Activated naive CD4-positive, alpha-beta T cell treated with anti-CD3 and anti-CD28 coated beads for 36 hours (primary cell): Measurements from ENCODE around the gene SND1. TPM values are rescaled to one million over a fixed set of nuclear protein-coding genes. Genes with fewer than 3 reads are reported as not detected.

ENCODE experiments used
- CTCF ChIA-PET: fragments of 350-600 bp; sonication (Branson Sonifier 250); formaldehyde crosslinking; loops from one replicate; lab custom pipeline; 2021; ENCODE audit warnings: antibody characterized with exemption; lab: Charles Lee
- DNase-seq: peaks from one replicate; pipeline ENCODE4 v3.0.0-alpha.2; 2020
- H3K27ac Mint-ChIP-seq: one replicate; pipeline ENCODE4 v1.8.0; 2021; ENCODE audit warnings: mild to moderate bottlenecking, mixed read lengths
- H3K27me3 Mint-ChIP-seq: one replicate; pipeline ENCODE4 v1.8.0; 2021; ENCODE audit warnings: low read depth, mixed read lengths
- H3K36me3 Mint-ChIP-seq: one replicate; pipeline ENCODE4 v1.8.0; 2021; ENCODE audit warnings: low read depth, mixed read lengths
- H3K4me1 Mint-ChIP-seq: one replicate; pipeline ENCODE4 v1.8.0; 2021; ENCODE audit warnings: low read depth, mixed read lengths
- H3K4me3 Mint-ChIP-seq: one replicate; pipeline ENCODE4 v1.8.0; 2021; ENCODE audit warnings: mild to moderate bottlenecking, moderate library complexity, mixed read lengths
- H3K9me3 Mint-ChIP-seq: one replicate; pipeline ENCODE4 v1.8.0; 2021; ENCODE audit warnings: mixed read lengths
- intact Hi-C: fragments of 100-400 bp; cut with micrococcal nuclease; formaldehyde crosslinking; loops from one replicate; pipeline ENCODE4 v1.15.1; 2023
- total RNA-seq, 2 experiments: library from RNA; stranded (reverse); gene quantifications; one replicate each; pipeline ENCODE4 v1.2.3, GENCODE V29; 2021

Gene SND1
- total RNA-seq, 2 experiments from 2014 or later, result 184 to 211 TPM

GRCh38 chr7:127745445-127745844 is 93.5 kb downstream of the SND1 start:
- H3K9me3 Mint-ChIP-seq, result no peaks in the 10 kb centered on the region
- H3K27me3 Mint-ChIP-seq, result no peaks in the 10 kb centered on the region
- H3K4me1 Mint-ChIP-seq, result peaks cover 51% of the 10 kb centered on the region
- H3K27ac Mint-ChIP-seq, result peak overlapping the region; percentile 19
- H3K36me3 Mint-ChIP-seq, result peaks cover 32% of the 10 kb centered on the region
- intact Hi-C loops, result loop anchor here (1.0 to 10.0 kb wide), 6 partner anchors 95 to 371 kb away; no protein-coding TSS in a partner anchor
- CTCF ChIA-PET, result no interaction called here
- H3K4me3 Mint-ChIP-seq, result no peak overlapping the region
- DNase-seq, result peak; percentile 27

DNA sequence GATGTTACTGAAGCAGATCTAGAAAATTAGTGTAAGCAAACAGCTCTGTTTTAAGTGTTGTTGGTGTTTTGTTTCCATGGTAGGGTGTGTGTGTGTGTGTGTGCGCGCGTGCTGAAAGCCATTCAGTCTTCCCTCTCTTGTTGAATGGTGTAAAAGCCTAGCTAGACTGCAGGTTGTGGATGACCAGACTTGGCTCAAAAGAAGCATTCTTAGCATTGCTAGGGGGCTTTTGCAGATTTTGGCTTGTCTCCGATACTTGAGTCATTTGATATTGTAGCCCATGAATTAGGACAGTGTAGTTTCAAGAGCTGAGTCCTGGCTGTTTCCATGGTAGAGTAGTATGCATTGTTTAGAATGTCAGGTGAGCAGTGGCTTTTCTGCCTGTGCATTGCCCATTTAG is 99.1 kb downstream of the SND1 start:
- peaks cover 47% of the 10 kb centered on the region for H3K4me1 Mint-ChIP-seq
- H3K27ac Mint-ChIP-seq, result no peak overlapping the region
- H3K36me3 Mint-ChIP-seq, result peaks cover 27% of the 10 kb centered on the region
- CTCF ChIA-PET, result interaction anchor here (0.9 kb wide), 1 partner anchor 9 kb away, joined by 3 read pairs; no protein-coding TSS in a partner anchor
- DNase-seq, result no peak
- H3K9me3 Mint-ChIP-seq, result no peaks in the 10 kb centered on the region
- intact Hi-C loops, result no loop called here
- no peak overlapping the region for H3K4me3 Mint-ChIP-seq
- H3K27me3 Mint-ChIP-seq, result no peaks in the 10 kb centered on the region

DNA sequence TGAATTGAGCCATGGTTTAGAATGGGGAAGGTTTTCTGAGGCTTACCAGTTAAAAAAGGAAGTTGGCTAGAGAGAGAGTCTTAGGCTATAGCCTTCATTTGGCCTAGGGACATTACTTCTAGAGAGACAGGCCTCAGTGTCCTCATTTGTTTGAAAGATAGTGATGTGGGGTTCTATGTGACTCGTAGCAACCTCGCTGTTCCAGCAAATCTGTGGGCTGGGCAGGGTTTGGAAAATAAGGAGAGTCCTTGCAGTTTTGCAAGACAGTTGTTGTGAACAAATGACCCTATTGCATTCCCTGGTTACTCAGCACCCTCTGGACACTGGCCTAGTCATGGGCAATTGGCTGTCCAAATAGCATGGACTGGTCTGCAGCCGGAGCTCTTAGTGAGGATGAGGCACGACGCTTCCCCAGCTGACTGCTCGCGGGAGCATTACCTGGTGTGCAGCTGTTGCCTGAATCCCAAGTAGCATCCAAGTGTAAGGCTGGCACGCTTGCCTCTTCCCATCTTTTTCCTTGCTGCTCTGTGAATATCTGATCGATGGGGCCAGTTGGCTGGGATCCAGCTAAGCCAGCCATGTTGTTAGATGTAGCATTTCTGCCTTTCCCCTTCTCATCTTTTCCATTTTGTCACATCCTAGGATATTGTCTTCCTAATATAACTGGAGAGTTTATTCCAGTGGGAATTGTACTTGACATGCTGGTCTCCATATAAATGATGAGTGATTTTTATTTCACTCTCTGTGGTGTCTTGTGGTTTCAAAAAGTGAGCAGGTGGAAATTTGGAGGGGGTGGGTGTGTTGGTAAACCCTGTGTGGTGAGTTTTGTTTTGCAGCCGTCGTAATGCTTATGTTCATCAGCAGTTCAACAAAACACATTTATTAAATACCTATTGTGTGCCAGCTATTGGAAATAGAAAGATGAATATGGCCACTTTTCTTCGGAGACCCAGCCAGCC is 99.8 kb downstream of the SND1 start:
- intact Hi-C loops, result no loop called here
- peaks cover 29% of the 10 kb centered on the region for H3K36me3 Mint-ChIP-seq
- H3K4me1 Mint-ChIP-seq, result peaks cover 48% of the 10 kb centered on the region
- DNase-seq, result no peak
- H3K27ac Mint-ChIP-seq, result no peak overlapping the region
- CTCF ChIA-PET, result interaction anchor here (0.9 kb wide), 1 partner anchor 10 kb away, joined by 3 read pairs; no protein-coding TSS in a partner anchor
- no peak overlapping the region for H3K4me3 Mint-ChIP-seq
- H3K9me3 Mint-ChIP-seq, result no peaks in the 10 kb centered on the region
- no peaks in the 10 kb centered on the region for H3K27me3 Mint-ChIP-seq

- CTCF ChIA-PET, result no interaction called here
- Mint-ChIP-seq H3K4me1 (peaks cover 43% of the 10 kb centered on the region), H3K27me3 (no peaks in the 10 kb centered on the region), H3K9me3 (no peaks in the 10 kb centered on the region), H3K36me3 (peaks cover 24% of the 10 kb centered on the region), H3K4me3 (no peak overlapping the region), H3K27ac (no peak overlapping the region)
- DNase-seq, result no peak
- intact Hi-C loops, result no loop called here
Observed at GRCh38 chr7:127752829-127753228, 100.8 kb downstream of the SND1 start.

GRCh38 chr7:127754457-127754856 is 102.5 kb downstream of the SND1 start:
- intact Hi-C loops, result no loop called here
- Mint-ChIP-seq H3K4me1 (peaks cover 32% of the 10 kb centered on the region), H3K36me3 (peaks cover 14% of the 10 kb centered on the region), H3K4me3 (no peak overlapping the region), H3K9me3 (no peaks in the 10 kb centered on the region), H3K27ac (no peak overlapping the region), H3K27me3 (no peaks in the 10 kb centered on the region)
- DNase-seq, result no peak
- CTCF ChIA-PET, result no interaction called here

- CTCF ChIA-PET, result interaction anchor here (0.5 to 1.4 kb wide), 5 partner anchors 22 to 274 kb away, joined by 3 read pairs; no protein-coding TSS in a partner anchor
- peaks cover 38% of the 10 kb centered on the region for H3K4me1 Mint-ChIP-seq
- H3K36me3 Mint-ChIP-seq, result peaks cover 14% of the 10 kb centered on the region
Observed at GRCh38 chr7:127755521-127755920, 103.5 kb downstream of the SND1 start.

DNA sequence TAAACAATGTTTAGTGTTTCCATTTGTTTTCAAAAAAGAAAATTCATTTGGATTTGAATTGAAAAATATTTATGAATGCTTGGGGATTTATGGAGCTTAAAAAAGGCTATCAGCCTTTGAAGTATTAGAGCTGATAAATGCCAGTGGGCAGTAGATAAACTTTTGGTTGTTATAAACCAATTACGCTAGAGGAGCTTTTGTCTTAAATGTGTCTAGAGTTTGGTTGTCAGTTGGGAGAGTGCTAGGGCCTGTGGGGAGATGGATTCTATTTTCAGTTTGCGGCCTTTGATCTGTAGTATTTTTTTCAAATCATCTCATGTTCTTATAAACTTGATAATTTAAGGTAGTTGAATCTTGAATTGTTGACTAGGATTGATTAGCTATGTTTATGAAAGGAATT is 104.0 kb downstream of the SND1 start:
- no peak overlapping the region for H3K4me3 Mint-ChIP-seq
- peaks cover 12% of the 10 kb centered on the region for H3K36me3 Mint-ChIP-seq
- CTCF ChIA-PET, result interaction anchor here (0.5 to 1.4 kb wide), 6 partner anchors 17 to 275 kb away, joined by 3 read pairs; no protein-coding TSS in a partner anchor
- no peaks in the 10 kb centered on the region for H3K9me3 Mint-ChIP-seq
- peaks cover 36% of the 10 kb centered on the region for H3K4me1 Mint-ChIP-seq
- intact Hi-C loops, result no loop called here
- no peak for DNase-seq
- H3K27ac Mint-ChIP-seq, result no peak overlapping the region
- H3K27me3 Mint-ChIP-seq, result no peaks in the 10 kb centered on the region

More at GRCh38 chr7:127755521-127755920, 103.5 kb downstream of the SND1 start:
- Mint-ChIP-seq H3K9me3 (no peaks in the 10 kb centered on the region), H3K27me3 (no peaks in the 10 kb centered on the region), H3K27ac (no peak overlapping the region), H3K4me3 (no peak overlapping the region)
- DNase-seq, result no peak
- intact Hi-C loops, result no loop called here

DNA sequence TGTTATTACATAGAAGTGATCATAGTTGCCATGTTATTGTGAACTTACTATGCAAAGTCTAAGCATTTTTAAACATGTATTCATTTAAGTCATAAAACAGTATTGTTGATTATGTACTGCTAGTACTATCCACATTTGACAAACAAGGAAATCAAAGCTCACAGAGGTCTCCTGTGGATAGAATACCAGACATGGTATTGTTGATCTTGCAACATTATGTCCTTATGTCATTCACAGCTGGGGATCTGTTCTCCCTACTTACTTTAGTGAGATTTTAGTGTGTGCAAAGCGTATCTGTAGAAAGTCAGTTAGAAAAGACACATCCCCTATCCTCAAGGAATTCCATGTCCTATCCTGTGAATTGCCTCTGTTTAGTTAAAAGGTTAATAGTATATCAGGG is 106.1 kb downstream of the SND1 start:
- no peaks in the 10 kb centered on the region for H3K27me3 Mint-ChIP-seq
- H3K9me3 Mint-ChIP-seq, result no peaks in the 10 kb centered on the region
- H3K4me3 Mint-ChIP-seq, result no peak overlapping the region
- no peak overlapping the region for H3K27ac Mint-ChIP-seq
- DNase-seq, result no peak
- intact Hi-C loops, result no loop called here
- peaks cover 16% of the 10 kb centered on the region for H3K4me1 Mint-ChIP-seq
- peaks cover 6% of the 10 kb centered on the region for H3K36me3 Mint-ChIP-seq
- CTCF ChIA-PET, result interaction anchor here (1.0 kb wide), 1 partner anchor 158 kb away, joined by 3 read pairs; no protein-coding TSS in a partner anchor

- DNase-seq, result no peak
- CTCF ChIA-PET, result no interaction called here
- Mint-ChIP-seq H3K4me1 (peaks cover 11% of the 10 kb centered on the region), H3K27me3 (no peaks in the 10 kb centered on the region), H3K4me3 (no peak overlapping the region), H3K9me3 (no peaks in the 10 kb centered on the region), H3K36me3 (peaks cover 7% of the 10 kb centered on the region), H3K27ac (no peak overlapping the region)
- intact Hi-C loops, result no loop called here
Observed at GRCh38 chr7:127758845-127759244, 106.9 kb downstream of the SND1 start.

DNA sequence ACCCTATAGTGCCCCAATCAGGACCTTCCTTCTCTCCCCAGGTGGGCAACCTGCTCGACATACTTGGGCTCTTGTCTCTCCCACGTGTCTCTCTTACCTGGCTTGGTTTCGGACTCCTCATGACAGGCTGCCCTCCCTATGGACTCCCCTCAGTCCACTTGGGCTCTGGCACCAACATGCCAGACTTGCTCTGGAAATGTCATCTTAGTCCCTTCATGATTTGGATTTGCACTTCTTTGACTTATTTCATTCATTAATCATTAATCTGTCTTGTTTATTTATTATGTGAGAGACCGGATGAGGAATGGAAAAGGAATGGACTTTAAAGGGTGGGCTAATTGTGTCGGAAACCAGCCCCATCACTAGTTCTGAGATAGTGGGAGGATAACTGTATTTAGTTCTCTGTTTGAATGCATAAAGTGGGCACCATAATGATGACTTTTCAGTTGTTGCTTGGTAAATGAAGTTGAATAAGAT is 108.0 kb downstream of the SND1 start:
- CTCF ChIA-PET, result no interaction called here
- Mint-ChIP-seq H3K4me1 (peaks cover 15% of the 10 kb centered on the region), H3K36me3 (peaks cover 12% of the 10 kb centered on the region), H3K9me3 (no peaks in the 10 kb centered on the region), H3K4me3 (no peak overlapping the region), H3K27ac (no peak overlapping the region), H3K27me3 (no peaks in the 10 kb centered on the region)
- intact Hi-C loops, result no loop called here
- DNase-seq, result no peak

DNA sequence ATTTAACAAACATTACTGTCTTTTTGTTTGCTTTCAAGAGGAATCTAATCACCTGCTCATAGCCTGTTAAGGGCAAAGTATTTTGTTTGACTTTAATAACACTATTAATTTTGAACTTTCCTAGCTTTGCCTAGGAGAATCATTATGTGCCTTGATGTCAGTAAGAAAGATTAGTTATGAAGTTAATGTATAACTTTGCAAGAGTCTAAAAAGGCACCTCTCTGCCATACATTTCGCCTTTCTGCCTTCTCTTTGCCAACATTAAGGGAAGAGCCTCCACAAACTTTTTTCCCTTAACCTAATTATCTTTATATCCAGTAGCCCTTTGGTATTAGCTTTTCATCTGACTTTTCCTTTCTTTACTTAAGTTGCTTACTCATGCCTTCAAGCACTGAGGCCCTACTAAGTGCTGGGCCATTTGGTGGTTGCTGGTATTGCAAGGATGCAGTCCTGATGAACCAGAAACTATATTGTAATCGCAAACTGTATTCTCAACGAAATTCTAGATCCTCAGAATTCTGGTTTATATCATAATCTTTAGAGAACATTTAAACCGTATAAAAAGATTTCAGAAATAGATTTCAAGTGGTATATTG is 108.5 kb downstream of the SND1 start:
- peaks cover 12% of the 10 kb centered on the region for H3K36me3 Mint-ChIP-seq
- no peak overlapping the region for H3K4me3 Mint-ChIP-seq
- intact Hi-C loops, result no loop called here
- H3K27me3 Mint-ChIP-seq, result no peaks in the 10 kb centered on the region
- no peak for DNase-seq
- H3K27ac Mint-ChIP-seq, result no peak overlapping the region
- H3K9me3 Mint-ChIP-seq, result no peaks in the 10 kb centered on the region
- CTCF ChIA-PET, result no interaction called here
- peaks cover 15% of the 10 kb centered on the region for H3K4me1 Mint-ChIP-seq

GRCh38 chr7:127761196-127761595 is 109.2 kb downstream of the SND1 start:
- Mint-ChIP-seq H3K27ac (no peak overlapping the region), H3K4me1 (peaks cover 13% of the 10 kb centered on the region), H3K36me3 (peaks cover 13% of the 10 kb centered on the region), H3K4me3 (no peak overlapping the region), H3K27me3 (no peaks in the 10 kb centered on the region), H3K9me3 (no peaks in the 10 kb centered on the region)
- intact Hi-C loops, result no loop called here
- CTCF ChIA-PET, result no interaction called here
- no peak for DNase-seq
